HT1080 (cell line): ENCODE data around the gene EN2. TPM values are rescaled to one million over a fixed set of nuclear protein-coding genes. Genes with fewer than 3 reads are reported as not detected.

Experiments used
- DNase-seq: peaks from one replicate; pipeline ENCODE4 v3.0.0-alpha.2; 2015; ENCODE audit warnings: low read depth
- total RNA-seq: library from RNA; depleted of rRNA; stranded (reverse); fragments of >200 nt; shearing (Covaris generic); gene quantifications from 2 replicates; pipeline ENCODE4 v1.2.3, GENCODE V29; 2014; rRNA removed

EN2 gene
- total RNA-seq, 1 experiment from 2014 or later = not detected

DNA sequence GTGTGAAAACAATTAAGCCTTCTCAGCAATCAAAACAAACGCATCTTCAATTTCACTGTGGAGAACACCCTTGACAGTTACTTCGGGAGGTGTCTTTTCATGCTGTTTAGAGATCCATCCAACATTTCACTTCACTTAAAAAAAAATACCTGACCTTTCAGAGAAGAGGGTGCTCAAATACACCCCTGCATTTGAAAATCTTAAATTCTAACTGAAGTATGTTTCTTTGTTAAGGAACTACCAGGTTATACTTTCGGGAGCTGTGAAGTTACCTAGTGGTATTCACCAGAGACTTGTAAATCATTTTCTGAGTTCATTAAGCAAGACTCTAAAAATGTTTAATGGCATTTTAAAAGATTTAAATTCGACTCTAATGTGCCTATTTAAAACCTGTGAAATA, 49.6 kb downstream of the EN2 start:
- no peak for DNase-seq

GRCh38 chr7:155508376-155509358, 50.7 kb downstream of the EN2 start:
- DNase-seq = no peak

GRCh38 chr7:155509359-155509724, 51.4 kb downstream of the EN2 start:
- DNase-seq = no peak

GRCh38 chr7:155509725-155510551, 52.0 kb downstream of the EN2 start:
- DNase-seq = no peak

DNA sequence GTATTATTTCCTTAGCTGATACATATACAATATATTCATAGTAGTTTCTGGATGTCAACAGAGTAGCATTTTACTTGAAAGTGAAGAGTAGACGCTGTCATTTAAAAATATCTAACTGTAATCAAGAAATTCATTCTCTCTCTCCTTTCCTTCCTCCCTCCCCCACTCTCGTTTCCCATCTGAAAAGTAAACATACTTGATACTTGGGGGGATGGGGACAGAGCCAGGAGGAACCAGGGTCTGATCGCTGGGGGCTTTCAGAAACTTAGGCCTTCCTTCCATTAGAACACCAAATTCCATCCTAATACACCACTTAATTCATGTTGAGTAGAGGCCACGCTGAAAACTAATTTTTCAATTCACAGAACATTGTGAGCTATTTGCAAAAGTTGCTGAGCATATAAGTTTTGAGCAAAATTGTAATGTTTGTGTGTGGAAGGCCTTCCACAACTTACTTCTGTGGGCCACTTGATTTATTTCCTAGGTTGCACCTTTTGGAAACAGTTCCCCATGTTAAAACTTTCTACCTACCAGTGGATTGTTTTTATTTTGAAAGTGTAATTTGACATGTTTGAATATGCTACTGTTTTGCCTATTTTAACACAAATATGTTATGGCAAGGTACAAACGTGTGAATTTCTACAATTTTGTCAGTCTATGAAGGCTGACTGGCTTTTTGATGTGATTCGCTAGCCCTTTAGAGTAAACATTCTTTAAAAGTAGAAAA, 53.2 kb downstream of the EN2 start:
- DNase-seq = no peak

DNA sequence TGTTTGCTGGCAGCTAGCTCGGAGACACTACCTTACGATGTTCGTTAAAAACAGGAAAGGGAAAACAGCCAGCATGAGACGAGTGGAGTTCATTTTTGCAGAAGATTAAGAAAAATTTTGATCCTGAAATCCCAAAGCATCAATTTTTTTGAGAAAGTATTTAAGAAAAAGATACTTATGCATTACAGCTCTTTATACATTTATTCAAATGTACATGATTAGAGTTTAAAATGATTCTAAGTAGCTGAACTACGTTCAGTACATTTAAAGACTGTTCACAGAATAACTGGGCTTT, 53.7 kb downstream of the EN2 start:
- no peak for DNase-seq

- DNase-seq = no peak
Measured at GRCh38 chr7:155512246-155512887, 54.4 kb downstream of the EN2 start.

DNA sequence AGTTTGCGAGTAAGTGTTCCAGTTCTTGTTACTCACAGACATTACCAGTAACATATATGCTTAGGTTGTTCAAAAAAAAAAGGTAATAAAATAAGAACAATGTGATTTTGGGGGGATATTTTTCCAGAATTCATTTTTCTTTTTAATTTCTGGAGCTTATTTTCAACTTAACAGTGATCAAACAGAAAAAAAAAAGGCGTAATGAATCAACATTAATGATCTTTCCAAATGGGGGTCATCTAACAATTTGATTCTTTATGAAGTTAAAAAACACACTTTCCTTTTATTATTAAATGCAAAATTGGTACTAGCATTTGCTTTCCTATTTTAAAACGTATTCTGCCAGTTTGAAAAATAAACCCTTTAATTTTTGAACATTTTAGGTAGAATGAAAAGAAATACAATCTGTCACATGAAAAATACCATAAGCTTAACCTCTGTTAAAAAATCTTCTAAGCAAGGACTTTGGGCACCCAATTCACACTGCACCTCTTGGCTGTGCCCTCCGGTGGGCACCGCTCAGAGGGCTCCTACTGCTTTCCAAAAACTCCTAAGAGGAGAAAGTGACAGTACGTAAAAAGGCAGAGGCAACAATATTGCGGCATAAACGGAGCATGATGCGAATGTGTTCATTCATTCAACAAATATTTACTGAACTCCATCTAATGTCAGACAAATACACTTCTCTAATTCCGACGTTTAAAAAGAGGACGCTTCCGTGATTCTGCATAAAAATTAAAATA, 55.8 kb downstream of the EN2 start:
- no peak for DNase-seq

- DNase-seq = no peak
Measured at GRCh38 chr7:155514296-155514695, 56.4 kb downstream of the EN2 start.

Other genes with a start within 250 kb of the EN2 start
- 149 and 168 TPM in 2 replicates for gene INSIG1, start 160.3 kb upstream of the EN2 start, total RNA-seq
- not detected in 2 replicates for gene CNPY1, start 88.4 kb downstream of the EN2 start, total RNA-seq
- gene RBM33, start 186.5 kb downstream of the EN2 start, total RNA-seq = 18.8 and 19.7 TPM in 2 replicates